Activated CD8-positive, alpha-beta memory T cell treated with anti-CD3 and anti-CD28 coated beads, Interleukin-2, amount 50 U/mL, for 24 hours (primary cell): ENCODE results near the gene ARHGAP19.

ENCODE experiments used
- DNase-seq: peaks from one replicate; pipeline ENCODE4 v3.0.0-alpha.2; 2020; ENCODE audit errors: extremely low read depth

The ARHGAP19 gene

GRCh38 chr10:97228775-97229157, 63.7 kb downstream of the ARHGAP19 start:
- DNase-seq = no peak

- DNase-seq = no peak
Observed at GRCh38 chr10:97228130-97228774, 64.2 kb downstream of the ARHGAP19 start.

- no peak for DNase-seq
Observed at GRCh38 chr10:97226398-97226797, 66.0 kb downstream of the ARHGAP19 start.

- no peak for DNase-seq
Observed at GRCh38 chr10:97224483-97225435, 67.7 kb downstream of the ARHGAP19 start.

- no peak for DNase-seq
Observed at GRCh38 chr10:97222326-97222961, 70.0 kb downstream of the ARHGAP19 start.

GRCh38 chr10:97220355-97220754, 72.1 kb downstream of the ARHGAP19 start:
- DNase-seq = no peak

- DNase-seq = no peak
Observed at GRCh38 chr10:97217299-97217698, 75.1 kb downstream of the ARHGAP19 start.

- no peak for DNase-seq
Observed at GRCh38 chr10:97215619-97216260, 76.7 kb downstream of the ARHGAP19 start.

GRCh38 chr10:97213431-97213830, 79.0 kb downstream of the ARHGAP19 start:
- DNase-seq = no peak

- DNase-seq = no peak
Observed at GRCh38 chr10:97211229-97211628, 81.2 kb downstream of the ARHGAP19 start.

GRCh38 chr10:97210543-97210960, 81.9 kb downstream of the ARHGAP19 start:
- peak; percentile 33 for DNase-seq

- DNase-seq = no peak
Observed at GRCh38 chr10:97207756-97208346, 84.6 kb downstream of the ARHGAP19 start.

- no peak for DNase-seq
Observed at GRCh38 chr10:97207131-97207530, 85.3 kb downstream of the ARHGAP19 start.

- no peak for DNase-seq
Observed at GRCh38 chr10:97204826-97205679, 87.4 kb downstream of the ARHGAP19 start.

GRCh38 chr10:97203220-97203619, 89.2 kb downstream of the ARHGAP19 start:
- no peak for DNase-seq

GRCh38 chr10:97200616-97201015, 91.8 kb downstream of the ARHGAP19 start:
- DNase-seq = no peak

- no peak for DNase-seq
Observed at GRCh38 chr10:97199152-97199551, 93.3 kb downstream of the ARHGAP19 start.

- DNase-seq = no peak
Observed at GRCh38 chr10:97197030-97197500, 95.4 kb downstream of the ARHGAP19 start.

GRCh38 chr10:97196223-97197029, 96.0 kb downstream of the ARHGAP19 start:
- peak; percentile 15 for DNase-seq
